Measurements from ENCODE around the gene TENM3.

TENM3 gene

GRCh38 chr4:182574706-182575105 lies 331.5 kb downstream of the TENM3 start:
- H3K4me3 ChIP-seq (replicated peaks; ENCODE audit: low read depth, low read length): no peak overlapping the region
- TF ChIP-seq CTCF (IDR thresholded peaks at IDR 0.05; ENCODE audit: low read depth, low read length, missing control alignments): no peak
- no peak for DNase-seq (ENCODE audit: extremely low read depth, low read depth)

- no peak for DNase-seq (ENCODE audit: extremely low read depth, low read depth)
- no peak overlapping the region for H3K4me3 ChIP-seq (replicated peaks; ENCODE audit: low read depth, low read length)
- TF ChIP-seq CTCF (IDR thresholded peaks at IDR 0.05; ENCODE audit: low read depth, low read length, missing control alignments): no peak
Observed at GRCh38 chr4:182575225-182575624, 332.0 kb downstream of the TENM3 start.

DNA sequence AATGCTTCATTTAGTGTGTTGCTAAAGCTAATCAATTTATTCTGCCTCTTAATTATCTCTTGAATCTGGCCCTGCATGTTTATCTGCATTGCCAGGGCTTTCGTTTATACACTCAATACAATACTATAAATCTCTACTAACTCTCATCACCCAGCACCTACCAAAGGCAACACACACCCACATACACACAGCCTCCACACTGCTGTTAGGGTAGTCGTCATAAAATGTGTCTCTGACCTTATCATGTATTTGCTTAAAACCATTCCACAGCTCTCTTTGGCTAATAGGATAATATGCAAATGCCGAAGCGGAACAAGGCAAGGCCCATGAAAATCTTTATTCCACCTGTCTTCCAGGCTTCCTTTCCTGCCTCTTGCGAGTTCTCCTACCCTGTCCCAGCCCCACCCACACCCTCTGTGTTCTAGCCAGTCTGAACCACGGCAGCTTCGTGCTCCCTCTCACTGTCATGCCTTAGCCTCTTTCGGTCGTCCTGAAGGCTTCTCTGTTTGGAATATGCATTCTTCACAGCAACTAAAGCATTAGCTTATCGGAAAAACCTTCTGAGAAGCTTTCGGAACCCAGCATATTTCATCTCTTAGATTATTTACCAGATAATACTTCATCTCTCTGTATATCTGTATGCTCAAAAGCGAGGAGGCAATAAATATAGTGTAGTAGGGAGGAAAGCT lies 333.5 kb downstream of the TENM3 start:
- no peak overlapping the region for H3K4me3 ChIP-seq (replicated peaks; ENCODE audit: low read depth, low read length)
- DNase-seq (ENCODE audit: extremely low read depth, low read depth): no peak
- TF ChIP-seq CTCF (IDR thresholded peaks at IDR 0.05; ENCODE audit: low read depth, low read length, missing control alignments): no peak

DNA sequence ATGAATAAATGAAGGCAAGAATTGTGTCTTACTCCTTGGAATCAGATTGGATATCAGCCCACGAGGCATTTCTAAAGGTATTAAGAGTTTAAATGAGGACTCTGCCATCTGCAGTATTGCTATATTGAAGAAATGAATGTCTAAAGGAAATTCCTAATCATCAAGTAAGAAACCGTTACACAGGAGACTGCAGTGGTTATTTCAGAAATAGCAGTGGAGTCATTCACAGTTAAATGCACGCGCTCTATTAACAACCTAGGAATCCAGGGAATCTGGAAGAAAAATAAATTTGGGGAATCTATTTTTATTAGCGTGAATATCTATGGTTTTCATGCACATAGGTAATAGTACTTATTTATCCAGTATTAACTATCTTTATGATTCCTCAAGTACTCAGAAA lies 334.2 kb downstream of the TENM3 start:
- TF ChIP-seq CTCF (IDR thresholded peaks at IDR 0.05; ENCODE audit: low read depth, low read length, missing control alignments): no peak
- no peak for DNase-seq (ENCODE audit: extremely low read depth, low read depth)
- no peak overlapping the region for H3K4me3 ChIP-seq (replicated peaks; ENCODE audit: low read depth, low read length)

DNA sequence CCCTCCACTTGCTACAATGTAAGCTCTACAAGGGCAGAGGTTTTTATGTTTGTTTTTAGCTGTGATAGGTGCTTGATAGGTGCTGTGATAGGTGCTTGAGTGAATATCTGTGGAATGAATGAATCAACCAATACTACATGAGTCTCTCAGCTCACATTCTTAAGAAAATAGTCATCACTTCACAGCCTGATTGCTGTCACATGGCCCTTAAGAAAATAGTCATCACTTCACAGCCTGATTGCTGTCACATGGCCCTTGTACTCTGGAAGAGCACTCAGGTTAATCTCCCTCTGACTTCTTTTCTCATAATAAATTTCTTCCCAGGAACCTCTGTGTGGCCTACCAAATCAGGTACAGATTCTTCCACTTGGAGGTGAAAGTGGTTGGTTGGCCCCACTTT lies 335.2 kb downstream of the TENM3 start:
- no peak for TF ChIP-seq CTCF (IDR thresholded peaks at IDR 0.05; ENCODE audit: low read depth, low read length, missing control alignments)
- DNase-seq (ENCODE audit: extremely low read depth, low read depth): peak; percentile 27
- no peak overlapping the region for H3K4me3 ChIP-seq (replicated peaks; ENCODE audit: low read depth, low read length)

DNA sequence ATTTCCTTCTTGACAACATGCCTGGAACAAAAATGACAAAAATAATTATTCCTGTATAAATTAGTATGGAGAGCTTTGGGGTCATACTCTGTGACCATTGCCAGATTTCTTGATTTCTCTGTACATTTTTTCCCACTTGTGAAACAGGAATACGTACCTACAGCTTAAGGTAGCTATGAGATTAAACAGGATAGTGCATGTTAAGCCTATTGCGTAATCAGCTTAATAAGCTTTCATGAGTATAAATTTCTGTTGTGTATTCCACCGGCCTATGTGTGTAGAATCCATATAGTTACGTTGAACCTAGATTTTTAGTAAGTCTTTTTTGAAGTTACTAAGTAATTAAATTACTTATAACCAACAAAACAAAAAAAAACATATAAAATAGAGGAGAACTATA lies 339.0 kb downstream of the TENM3 start:
- DNase-seq (ENCODE audit: extremely low read depth, low read depth): no peak
- no peak overlapping the region for H3K4me3 ChIP-seq (replicated peaks; ENCODE audit: low read depth, low read length)
- TF ChIP-seq CTCF (IDR thresholded peaks at IDR 0.05; ENCODE audit: low read depth, low read length, missing control alignments): no peak

All from HFF-Myc (cell line).